Heart right ventricle (tissue), 16 donors: ENCODE measurements around the gene IL31RA. TPM values are rescaled to one million over a fixed set of nuclear protein-coding genes. Genes with fewer than 3 reads are reported as not detected.

ENCODE experiments used
- ATAC-seq, 8 donors: fragments of 200-7000 bp; cut with Tn5 transposase; one replicate each; pipeline ENCODE4 v1.9.1; 2020; ENCODE audit warnings: mild to moderate bottlenecking in 8 of 8, moderate library complexity in 8 of 8, moderate number of reproducible peaks in 1 of 8
- DNase-seq, 2 donors: peaks; one replicate each; pipeline ENCODE4 v3.0.0-alpha.2; 2020
- H3K27ac ChIP-seq, 10 donors: fragments of 200-600 bp; sonication (generic) in 2 of 10; one replicate each; pipeline versions ENCODE4 v1.5.0 to v1.8.0; 2020 to 2022; ENCODE audit warnings: mild to moderate bottlenecking in 3 of 10
- H3K27me3 ChIP-seq, 7 donors: fragments of 200-600 bp; one replicate each; pipeline ENCODE4 v1.8.0; 2021 to 2022; ENCODE audit warnings: mild to moderate bottlenecking in 2 of 7
- H3K36me3 ChIP-seq, 9 donors: fragments of 200-600 bp; sonication (generic) in 1 of 9; one replicate each; pipeline versions ENCODE4 v1.5.0 to v1.8.0; 2020 to 2022; ENCODE audit warnings: mild to moderate bottlenecking in 2 of 9
- H3K4me1 ChIP-seq, 9 donors: fragments of 200-600 bp; sonication (generic) in 1 of 9; one replicate each; pipeline versions ENCODE4 v1.5.0 to v1.8.0; 2020 to 2022; ENCODE audit warnings: mild to moderate bottlenecking in 4 of 9
- H3K4me3 ChIP-seq, 10 donors: fragments of 200-600 bp; sonication (generic) in 2 of 10; one replicate each; pipeline versions ENCODE4 v1.5.0 to v1.8.0; 2020 to 2022; ENCODE audit warnings: mild to moderate bottlenecking in 7 of 10, moderate library complexity in 2 of 10
- H3K9me3 ChIP-seq, 11 donors: fragments of 200-600 bp in 10 of 11; sonication (generic) in 2 of 11; one replicate each; pipeline versions ENCODE4 v1.5.0 to v1.8.0; 2013 to 2022; ENCODE audit warnings: mild to moderate bottlenecking in 2 of 11, control low read depth in 1 of 11, moderate library complexity in 1 of 11
- WGBS, 2 donors: extraction: QIAGEN DNeasy Blood & Tissue Kit; methylation state at CpG; one replicate each; pipeline ENCODE4 v1.1.7; 2013; ENCODE audit warnings: inconsistent platforms in 1 of 2; 5-methylcytosine and 5-hydroxymethylcytosine counted together
- intact Hi-C, 10 donors: fragments of 100-400 bp; cut with DNase I; formaldehyde crosslinking; loops; one replicate each; pipeline versions ENCODE4 v1.11.1 to v1.14.2; 2022
- polyA plus RNA-seq, 2 donors: library from polyadenylated mRNA; stranded (reverse); fragments of 200-250 nt; gene quantifications; one replicate each; pipeline ENCODE4 v1.2.3, GENCODE V29; 2013
- total RNA-seq, 10 donors: library from RNA; stranded (reverse); fragmentation: NEBNext Ultra II Directional in 3 of 10; extraction: Animal tissue kit (Norgen Biotek cat#: 25700) in 3 of 10; gene quantifications; one replicate each; pipeline versions ENCODE4 v1.2.1 to v1.2.4, GENCODE V29; 2021 to 2023
- TF ChIP-seq, protein P1 (sequence below), 9 donors: fragments of 200-600 bp; sonication (generic) in 2 of 9; IDR thresholded peaks; one replicate each; pipeline versions ENCODE4 v1.5.0 to v1.8.0; 2021 to 2022; ENCODE audit warnings: antibody characterized with exemption in 9 of 9, mild to moderate bottlenecking in 5 of 9, moderate library complexity in 1 of 9
- donor health status: Arrhythmogenic right ventricular cardiomyopathy.
- donor health status: ischemic (EF 13 %, LVEDD 7.1; RV severe dilation, severe dysfunction).
- donor health status: healthy with polysubstance abuse.
- donor health status: DM: no; HTN: yes; CAD: no.
- donor health status: DM: no; HTN: no; CAD: no.
- donor health status: ischemic (EF 25% LVEDD 6.9; RV normal size, moderate dysfunction).
- donor health status: ischemic (EF 25% LVEDD 5.7; RV mildly dilated, moderate dysfunction).
- donor health status: healthy.
- donor health status: DM: yes; HTN: yes; CAD: no.
- donor health status: Ischemic cardiomyopathy.
- donor health status: ischemic (EF 35%, LVEDD 5.7; RV mildly dilated, moderate dysfunction).
- donor health status: nonischemic (EF 11% LVEDD 7.7; RV severe dilation, severe dysfunction).
- donor health status: DM: yes; HTN: yes; CAD: no.
- donor health status: PGD.
- donor health status: ischemic (EF 29% LVEDD 5.4; RV normal size, mild dysfunction).
- donor health status: nonischemic (EF 23%, LVEDD 6.1; RV moderate dilation, normal function).

The IL31RA gene
- total and polyA plus RNA-seq, 12 donors = 0.06 to 1.6 (median 0.76) TPM; not detected in 3

GRCh38 chr5:55865831-55866230, 14.7 kb downstream of the IL31RA start:
- DNase-seq (no peak), ATAC-seq (no peak)
- 77 to 87% methylated on average over 3 of the region's 3 CpGs for WGBS, 2 donors
- no peaks in the 10 kb centered on the region for H3K27me3 ChIP-seq
- intact Hi-C loops = no loop called here
- peaks cover 0 to 4% (median 0%) of the 10 kb centered on the region in 11 donors for H3K9me3 ChIP-seq
- TF ChIP-seq, protein P1, sequence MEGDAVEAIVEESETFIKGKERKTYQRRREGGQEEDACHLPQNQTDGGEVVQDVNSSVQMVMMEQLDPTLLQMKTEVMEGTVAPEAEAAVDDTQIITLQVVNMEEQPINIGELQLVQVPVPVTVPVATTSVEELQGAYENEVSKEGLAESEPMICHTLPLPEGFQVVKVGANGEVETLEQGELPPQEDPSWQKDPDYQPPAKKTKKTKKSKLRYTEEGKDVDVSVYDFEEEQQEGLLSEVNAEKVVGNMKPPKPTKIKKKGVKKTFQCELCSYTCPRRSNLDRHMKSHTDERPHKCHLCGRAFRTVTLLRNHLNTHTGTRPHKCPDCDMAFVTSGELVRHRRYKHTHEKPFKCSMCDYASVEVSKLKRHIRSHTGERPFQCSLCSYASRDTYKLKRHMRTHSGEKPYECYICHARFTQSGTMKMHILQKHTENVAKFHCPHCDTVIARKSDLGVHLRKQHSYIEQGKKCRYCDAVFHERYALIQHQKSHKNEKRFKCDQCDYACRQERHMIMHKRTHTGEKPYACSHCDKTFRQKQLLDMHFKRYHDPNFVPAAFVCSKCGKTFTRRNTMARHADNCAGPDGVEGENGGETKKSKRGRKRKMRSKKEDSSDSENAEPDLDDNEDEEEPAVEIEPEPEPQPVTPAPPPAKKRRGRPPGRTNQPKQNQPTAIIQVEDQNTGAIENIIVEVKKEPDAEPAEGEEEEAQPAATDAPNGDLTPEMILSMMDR (IDR thresholded peaks at IDR 0.05) = no peak
- H3K36me3 ChIP-seq = no peaks in the 10 kb centered on the region
- peaks cover 0 to 24% (median 0%) of the 10 kb centered on the region in 9 donors for H3K4me1 ChIP-seq
- H3K4me3 ChIP-seq = no peak overlapping the region
- no peak overlapping the region for H3K27ac ChIP-seq

- no peak overlapping the region for H3K4me3 ChIP-seq
- no peak for DNase-seq
- H3K27ac ChIP-seq = no peak overlapping the region
- no peaks in the 10 kb centered on the region for H3K36me3 ChIP-seq
- ATAC-seq = no peak
- intact Hi-C loops = no loop called here
- WGBS, 2 donors = 88 to 94% methylated on average over 8 of the region's 8 CpGs
- peaks cover 0 to 24% (median 0%) of the 10 kb centered on the region in 9 donors for H3K4me1 ChIP-seq
- H3K9me3 ChIP-seq = no peaks in the 10 kb centered on the region
- TF ChIP-seq, protein P1 (IDR thresholded peaks at IDR 0.05) = no peak
- no peaks in the 10 kb centered on the region for H3K27me3 ChIP-seq
Measured at GRCh38 chr5:55866485-55866884, 15.3 kb downstream of the IL31RA start.

GRCh38 chr5:55866934-55867333, 15.8 kb downstream of the IL31RA start:
- H3K4me3 ChIP-seq = no peak overlapping the region
- DNase-seq = no peak
- H3K27me3 ChIP-seq = no peaks in the 10 kb centered on the region
- intact Hi-C loops = no loop called here
- whole genome bisulfite sequencing, 2 donors = 41 to 69% methylated on average over 3 to 5 of the region's 5 CpGs
- no peak for ATAC-seq
- TF ChIP-seq, protein P1 (IDR thresholded peaks at IDR 0.05) = no peak
- H3K4me1 ChIP-seq = peaks cover 0 to 24% (median 0%) of the 10 kb centered on the region in 9 donors
- H3K9me3 ChIP-seq = no peaks in the 10 kb centered on the region
- no peak overlapping the region for H3K27ac ChIP-seq
- H3K36me3 ChIP-seq = no peaks in the 10 kb centered on the region

- intact Hi-C loops = no loop called here
- H3K27me3 ChIP-seq = no peaks in the 10 kb centered on the region
- DNase-seq (no peak), ATAC-seq (peak in 6 of 8 donors; percentile 31 to 90 (median 52))
- TF ChIP-seq, protein P1 (IDR thresholded peaks at IDR 0.05) = no peak
- H3K36me3 ChIP-seq = no peaks in the 10 kb centered on the region
- WGBS, 2 donors = 8 to 19% methylated on average over 1 of the region's 1 CpG
- H3K9me3 ChIP-seq = peaks cover 0 to under 1% (median 0%) of the 10 kb centered on the region in 11 donors
- peaks cover 0 to 24% (median 0%) of the 10 kb centered on the region in 9 donors for H3K4me1 ChIP-seq
- peak overlapping the region in 1 of 10 donors; percentile 42 for H3K27ac ChIP-seq
- no peak overlapping the region for H3K4me3 ChIP-seq
Measured at GRCh38 chr5:55868846-55869245, 17.7 kb downstream of the IL31RA start.
